Activated T-cell treated with anti-CD3 and anti-CD28 coated beads for 24 hours (primary cell): ENCODE results near the gene CD6.
"Not testable (repeated sequence)": the region's sequence is repeated elsewhere in the genome, so short reads cannot be mapped to it uniquely, and the experiment has no call there.

ENCODE experiments used
- DNase-seq: peaks from one replicate; pipeline ENCODE4 v3.0.0-alpha.2; 2020; ENCODE audit warnings: low read depth

CD6 gene

GRCh38 chr11:61053191-61053590 is 81.7 kb downstream of the CD6 start:
- no peak for DNase-seq

DNA sequence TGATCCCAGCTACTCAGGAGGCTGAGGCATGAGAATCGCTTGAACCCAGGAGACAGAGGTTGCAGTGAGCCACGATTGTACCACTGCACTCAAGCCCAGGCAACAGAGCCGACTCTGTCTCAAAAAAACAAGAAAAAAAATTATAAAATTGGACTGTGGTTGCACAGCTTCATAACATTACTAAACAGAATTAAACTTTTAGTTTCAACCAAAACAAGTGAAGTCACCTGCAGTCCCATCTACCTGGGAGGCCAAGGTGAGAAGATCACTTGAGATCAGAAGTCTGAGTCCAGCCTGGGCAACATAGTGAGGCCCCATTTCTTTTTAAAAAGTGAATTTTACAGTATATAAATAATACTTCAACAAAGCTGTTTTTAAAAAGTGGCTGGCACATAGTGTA is 83.0 kb downstream of the CD6 start:
- no peak for DNase-seq

DNA sequence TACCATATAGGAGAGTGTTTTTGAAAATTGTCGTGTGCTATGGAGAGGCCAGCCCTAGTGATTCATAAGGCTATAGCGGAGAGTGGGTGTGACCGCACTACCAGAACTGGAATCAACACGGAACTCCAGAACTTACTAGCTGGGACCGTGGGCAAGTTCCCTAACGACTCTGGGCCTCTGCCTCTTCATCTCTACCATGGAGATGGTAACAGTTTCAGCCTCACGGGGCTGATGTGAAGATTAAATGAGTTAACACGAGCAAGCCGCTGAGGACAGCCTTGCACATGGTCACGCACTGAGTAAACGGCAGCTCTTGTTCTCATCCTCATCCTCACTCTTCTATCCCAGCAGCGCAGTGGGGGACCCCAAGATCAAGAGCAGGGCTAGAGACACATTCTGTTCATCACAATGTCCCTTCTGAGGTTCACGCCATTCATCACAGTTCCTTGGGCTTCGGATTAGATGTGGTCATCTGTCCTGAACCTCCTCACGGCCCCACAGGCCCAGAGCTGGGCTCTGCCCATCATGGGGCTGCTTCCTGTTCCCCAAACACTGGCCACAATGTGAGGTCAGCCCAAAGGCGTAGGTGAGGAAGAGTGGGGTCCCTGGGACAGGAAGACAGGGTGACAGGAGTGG is 83.6 kb downstream of the CD6 start:
- peak; percentile 44 for DNase-seq

DNA sequence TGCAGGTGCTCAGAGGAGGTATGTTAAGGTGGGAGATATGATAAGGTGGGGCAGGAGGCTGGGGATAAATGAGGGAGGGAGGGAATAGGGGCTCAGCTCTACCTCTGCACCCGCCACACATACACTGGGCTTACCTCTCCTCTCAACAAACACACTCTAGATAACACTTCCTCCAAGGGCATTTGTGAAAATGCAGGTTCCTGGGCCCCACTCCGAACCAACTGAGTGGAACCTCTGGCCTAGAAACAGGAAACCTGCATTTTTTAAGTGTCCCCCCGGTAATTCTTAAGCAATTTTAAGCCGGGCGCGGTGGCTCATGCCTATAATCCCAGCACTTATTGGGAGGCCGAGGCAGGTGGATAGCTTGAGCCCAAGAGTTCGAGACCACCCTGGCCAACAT is 84.3 kb downstream of the CD6 start:
- DNase-seq = no peak

GRCh38 chr11:61056571-61056970 is 85.1 kb downstream of the CD6 start:
- no peak for DNase-seq

- no peak for DNase-seq
Measured at GRCh38 chr11:61056981-61057380, 85.5 kb downstream of the CD6 start.

DNA sequence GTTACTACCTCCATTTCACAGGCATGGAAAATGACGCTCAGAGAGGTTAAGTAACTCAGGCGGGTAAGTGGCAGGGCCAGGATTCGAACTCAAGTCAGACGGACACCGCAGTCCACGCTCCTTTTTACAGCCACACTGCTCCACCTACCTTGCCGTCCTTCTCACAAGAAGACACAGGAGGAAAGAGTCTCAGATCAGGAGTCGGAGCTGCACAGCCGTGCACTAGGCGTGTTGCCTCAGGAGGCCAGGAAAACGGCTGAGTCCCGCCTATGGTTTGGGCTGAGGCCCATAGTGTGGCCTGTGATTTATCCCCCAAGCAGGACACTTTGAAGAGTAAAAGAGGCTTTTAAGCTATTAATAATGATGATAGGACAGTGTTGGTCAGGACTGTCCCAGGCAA is 86.1 kb downstream of the CD6 start:
- DNase-seq = no peak

DNA sequence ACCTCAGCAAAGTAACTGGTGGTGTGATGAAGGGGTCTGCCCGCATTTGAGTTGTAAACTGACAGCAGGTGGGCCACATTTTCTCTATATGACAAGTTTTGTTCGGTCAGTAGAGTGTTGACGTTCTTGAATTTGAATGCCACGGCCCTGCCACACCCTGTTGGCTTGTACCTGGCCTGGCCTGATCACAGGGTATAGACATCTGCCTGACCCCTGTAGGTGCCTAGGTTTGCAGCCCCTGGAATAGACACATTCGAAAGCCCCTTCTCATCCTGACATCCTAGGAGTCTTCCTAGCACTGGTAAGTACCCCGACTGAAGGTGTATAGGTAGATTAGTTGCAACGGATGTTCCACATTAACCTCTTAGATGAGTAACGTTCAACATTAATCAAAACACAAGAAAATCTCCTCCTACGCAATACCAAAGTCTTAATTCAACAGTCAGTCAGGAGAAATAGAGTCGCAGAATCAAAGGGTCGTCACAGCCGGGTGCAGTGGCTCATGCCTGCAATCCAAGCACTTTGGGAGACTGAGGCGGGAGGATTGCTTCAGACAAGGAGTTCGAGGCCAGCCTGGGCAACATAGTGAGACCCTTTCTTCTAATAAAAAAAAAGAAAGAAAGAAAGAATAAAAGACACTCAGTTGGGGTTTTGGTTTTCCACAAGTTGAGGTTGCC is 87.2 kb downstream of the CD6 start:
- DNase-seq = no peak

DNA sequence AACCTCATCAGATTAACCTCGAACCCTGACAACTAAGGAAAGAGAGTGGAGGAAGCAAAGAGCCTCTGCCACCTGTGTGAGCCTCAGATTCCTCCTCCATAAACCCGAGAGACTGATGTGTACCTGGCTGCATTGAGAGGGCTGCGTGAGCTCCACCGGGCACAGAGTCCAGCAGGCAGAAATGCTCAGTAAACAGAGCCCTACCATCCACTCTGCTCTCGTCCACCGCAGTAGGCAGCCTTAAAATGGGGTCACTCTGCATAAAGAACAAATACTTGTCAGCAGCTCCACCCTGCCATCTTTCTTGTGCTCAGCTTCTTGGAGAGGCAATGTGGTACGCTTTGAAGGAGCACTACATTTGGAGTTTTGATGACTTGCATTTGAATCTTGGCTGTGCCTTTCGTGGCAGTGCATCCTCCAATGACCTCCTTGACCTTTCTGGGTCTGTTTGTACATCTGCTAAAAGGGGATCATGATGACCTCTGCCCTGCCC is 87.8 kb downstream of the CD6 start:
- DNase-seq = no peak

DNA sequence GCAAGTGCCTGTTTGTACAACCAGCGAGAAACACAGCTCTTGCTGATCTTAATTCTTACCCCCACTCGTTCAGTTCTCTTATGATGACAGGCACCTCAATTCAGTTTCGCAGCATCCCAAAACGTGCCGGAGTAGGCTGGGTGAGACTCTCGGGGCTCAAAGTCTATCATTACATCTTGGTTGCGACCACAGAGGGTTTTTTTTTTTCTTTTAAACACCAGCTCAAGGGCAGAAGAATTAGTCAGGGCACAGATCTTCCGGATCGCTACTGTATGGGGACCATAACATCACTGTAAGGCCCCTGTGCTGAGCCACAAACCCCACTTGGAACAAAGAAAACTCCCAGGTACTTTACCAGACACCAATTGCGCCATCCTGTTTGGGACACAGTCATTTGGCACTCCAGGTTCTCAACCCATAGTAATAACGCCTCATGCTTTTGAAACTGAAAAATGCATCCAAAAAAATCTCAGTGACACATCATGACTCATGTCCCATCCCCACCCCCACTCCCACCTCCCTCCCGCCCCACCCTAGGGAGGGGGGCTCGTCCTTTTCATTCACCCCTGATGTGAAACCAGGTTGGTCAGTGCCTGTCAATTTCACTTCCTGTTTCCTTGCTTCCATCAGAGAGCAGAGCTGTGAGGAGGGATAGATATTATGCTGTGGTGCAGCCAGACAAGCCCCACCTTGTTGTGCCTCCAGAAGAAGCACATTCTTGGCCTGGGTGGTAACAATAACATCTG is 89.8 kb downstream of the CD6 start:
- DNase-seq = peak; percentile 85

DNA sequence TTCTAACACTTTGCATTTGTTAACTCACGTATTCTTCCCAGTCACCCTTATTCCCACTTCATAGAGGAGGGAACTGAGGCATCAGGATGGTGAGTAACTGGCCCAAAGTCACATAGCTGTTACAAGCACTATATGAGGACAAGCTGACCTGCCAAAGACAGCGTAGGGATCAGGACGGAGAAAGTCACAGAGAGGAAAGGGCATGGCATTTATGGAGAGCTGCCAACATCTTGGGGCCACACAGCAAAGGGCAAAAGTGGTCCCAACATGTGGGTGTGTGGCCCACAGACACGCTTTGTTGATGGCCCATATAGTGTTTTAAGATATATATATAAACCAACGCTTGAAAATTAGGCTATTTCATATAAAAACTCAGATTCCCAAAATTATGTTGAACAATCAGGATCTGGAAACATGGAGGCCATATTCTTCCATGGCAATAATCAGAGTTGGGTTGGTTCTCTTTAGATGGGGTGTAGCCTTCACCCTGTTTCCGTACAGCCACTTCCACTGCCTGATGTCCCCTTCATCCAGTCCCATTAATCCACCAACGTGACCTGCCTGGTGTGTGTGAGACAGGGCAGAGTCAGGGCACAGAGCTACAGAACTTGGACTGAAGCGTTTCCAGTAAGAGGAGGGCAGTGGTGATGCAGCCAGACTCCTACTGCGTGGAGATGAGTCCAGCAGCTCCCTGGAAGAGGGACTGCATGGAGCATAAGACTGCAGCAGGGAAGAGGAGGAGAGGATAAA is 90.9 kb downstream of the CD6 start:
- no peak for DNase-seq

DNA sequence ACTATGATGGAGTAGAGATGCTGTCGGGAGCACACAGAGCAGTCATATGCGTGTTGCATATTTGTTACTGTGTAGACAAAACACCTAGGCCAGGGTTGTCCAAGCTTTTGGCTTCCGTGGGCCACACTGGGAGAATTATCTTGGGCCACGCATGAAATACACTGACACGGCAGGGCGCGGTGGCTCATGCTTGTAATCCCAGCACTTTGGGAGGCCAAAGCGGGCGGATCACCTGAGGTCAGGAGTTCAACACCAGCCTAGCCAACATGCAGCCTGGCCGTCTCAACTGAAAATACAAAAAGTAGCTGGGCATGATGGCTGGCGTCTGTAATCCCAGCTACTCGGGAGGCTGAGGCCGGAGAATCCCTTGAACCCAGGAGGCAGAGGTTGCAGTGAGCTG is 93.8 kb downstream of the CD6 start:
- not testable (repeated sequence) for DNase-seq

- DNase-seq = peak; percentile 56
Measured at GRCh38 chr11:61065955-61066638, 94.6 kb downstream of the CD6 start.

- DNase-seq = no peak
Measured at GRCh38 chr11:61066645-61067044, 95.2 kb downstream of the CD6 start.

- DNase-seq = no peak
Measured at GRCh38 chr11:61067782-61068446, 96.4 kb downstream of the CD6 start.

DNA sequence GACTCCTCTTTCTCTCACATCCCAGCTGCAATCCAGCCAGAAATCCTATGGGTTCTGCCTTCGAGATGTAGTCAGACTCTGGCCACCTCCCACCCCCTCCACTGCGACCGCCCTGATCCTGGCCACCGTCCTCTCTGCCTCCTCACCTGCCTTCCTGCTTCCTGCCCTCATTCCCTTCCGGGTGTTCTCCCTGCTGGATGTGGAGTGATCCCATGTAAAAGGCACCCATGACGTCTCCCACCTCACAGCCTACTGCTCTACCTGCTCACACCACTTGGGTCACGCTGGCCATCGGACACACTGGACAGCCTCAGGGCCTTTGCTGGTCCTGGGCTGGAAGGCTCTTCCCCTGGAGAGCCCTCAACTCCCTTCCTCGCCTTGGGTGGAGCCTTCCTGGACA is 97.1 kb downstream of the CD6 start:
- DNase-seq = no peak

DNA sequence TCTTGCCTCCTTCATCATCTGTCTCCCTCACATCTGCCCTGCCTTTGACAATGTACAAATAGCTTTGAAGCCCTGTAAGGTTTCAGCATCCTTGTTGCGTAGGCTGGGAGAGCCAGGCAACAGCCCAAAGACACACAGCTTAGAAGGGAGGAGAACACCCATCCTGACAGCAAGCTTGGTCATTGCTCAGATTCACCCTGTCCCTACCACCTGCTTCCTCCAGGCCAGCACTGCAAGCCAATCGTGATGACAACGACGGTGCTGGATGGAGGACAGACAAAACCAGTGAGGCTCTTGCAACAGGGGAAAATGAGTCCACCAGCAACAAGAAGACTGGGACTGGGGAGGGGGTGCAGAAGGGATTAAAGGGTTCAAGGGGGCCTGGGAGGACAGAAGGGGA is 97.9 kb downstream of the CD6 start:
- no peak for DNase-seq
